GM15510 (cell line): ENCODE data around the gene TMEM40.

Source experiments
- POLR2A ChIP-seq: IDR thresholded peaks from 3 replicates; pipeline ENCODE4 v1.6.1; 2011; ENCODE audit warnings: borderline replicate concordance; ENCODE audit not compliant: insufficient read length; ENCODE audit errors: extremely low read depth

Gene TMEM40

DNA sequence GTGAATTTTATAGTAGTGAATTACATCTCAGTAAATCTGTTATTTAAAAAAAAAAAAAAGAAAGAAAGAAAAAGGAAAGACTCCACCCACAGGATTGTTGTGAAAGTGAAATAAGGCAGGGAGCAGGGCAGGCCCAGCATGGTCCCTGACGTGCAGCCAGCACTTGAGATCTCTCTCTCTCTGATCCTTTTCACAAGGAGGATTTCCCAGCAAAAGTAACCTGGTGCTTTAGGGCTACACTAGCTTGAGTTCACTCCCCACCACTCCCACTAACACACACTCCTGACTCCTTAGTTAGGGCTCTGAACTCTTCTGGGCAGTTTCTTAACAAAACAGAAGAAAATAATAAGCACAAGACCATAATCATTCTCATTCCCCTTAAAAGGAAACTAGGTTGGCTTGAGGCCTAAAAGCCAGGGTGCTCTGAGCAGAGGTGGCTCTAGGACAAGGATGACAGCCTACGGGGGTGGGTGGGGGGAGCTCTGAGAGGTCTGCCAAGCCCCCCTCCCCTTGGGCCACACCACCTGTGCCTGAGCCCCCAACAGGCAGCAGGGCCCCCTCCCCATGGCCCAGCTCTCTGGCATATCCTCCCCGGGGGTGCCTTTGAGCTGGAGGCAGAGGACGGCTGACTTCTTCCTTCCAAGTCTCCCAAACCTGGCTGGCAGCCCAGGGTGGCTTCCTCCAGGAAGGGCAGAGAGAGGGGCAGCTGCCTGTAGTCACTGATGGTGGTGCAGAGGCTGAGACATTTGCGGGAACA lies 856 bp downstream of the TMEM40 start:
- TF ChIP-seq POLR2A = no peak

DNA sequence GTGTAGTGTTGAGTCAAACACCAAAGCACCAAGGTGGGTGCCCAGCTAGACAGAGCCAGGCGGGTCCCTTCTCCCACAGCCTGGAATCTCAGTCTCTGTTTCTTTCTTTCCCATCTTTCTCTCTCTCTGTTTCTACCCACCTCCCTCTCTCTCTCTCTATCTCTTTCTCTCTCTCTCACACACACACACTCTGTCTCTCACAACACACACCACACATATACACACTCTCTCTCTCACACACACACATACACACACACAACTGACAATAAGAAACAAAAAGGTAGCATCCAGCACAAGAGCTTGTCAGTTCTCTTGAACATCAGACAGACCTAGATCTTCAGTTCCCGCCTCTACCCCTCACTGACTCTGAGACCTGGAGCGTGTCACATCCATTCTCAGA lies 2.4 kb downstream of the TMEM40 start:
- TF ChIP-seq POLR2A = no peak

DNA sequence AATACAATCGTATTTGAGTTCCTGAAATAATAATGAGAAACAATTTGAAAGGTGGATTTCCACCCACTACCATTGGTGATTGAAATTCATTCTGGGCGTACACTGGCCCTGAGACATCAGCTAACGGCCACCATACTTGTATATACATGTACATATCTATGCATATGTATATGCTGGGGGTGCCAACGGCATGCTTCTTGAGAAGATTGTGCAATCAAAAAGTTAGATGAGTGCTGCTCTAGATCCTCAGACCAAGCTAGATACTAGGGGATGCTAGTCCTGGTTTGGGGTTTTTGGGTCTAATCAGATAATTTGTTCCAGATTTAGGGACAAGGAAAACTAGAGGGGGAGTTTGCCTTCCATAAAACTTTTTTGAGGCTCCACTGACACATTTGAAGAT lies 2.9 kb downstream of the TMEM40 start:
- no peak for TF ChIP-seq POLR2A

DNA sequence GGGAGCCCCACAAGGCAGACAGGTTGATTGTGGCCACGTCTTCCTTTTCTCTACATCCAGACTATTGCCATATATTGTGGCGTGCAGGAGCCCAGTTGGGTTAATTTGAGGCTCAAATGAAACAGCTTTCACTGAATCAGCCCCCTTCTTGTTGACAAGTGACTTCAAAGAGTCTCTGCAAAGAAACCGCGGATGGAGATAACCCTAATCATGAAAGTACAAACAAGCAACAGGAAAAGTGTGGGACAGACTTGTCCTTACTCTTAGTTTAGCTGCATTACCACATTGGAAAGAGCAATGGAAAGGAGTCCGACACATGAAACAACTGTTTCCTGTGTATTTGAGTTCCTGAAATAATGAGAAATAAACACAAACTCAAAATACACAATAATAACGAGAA lies 3.3 kb downstream of the TMEM40 start:
- no peak for TF ChIP-seq POLR2A

DNA sequence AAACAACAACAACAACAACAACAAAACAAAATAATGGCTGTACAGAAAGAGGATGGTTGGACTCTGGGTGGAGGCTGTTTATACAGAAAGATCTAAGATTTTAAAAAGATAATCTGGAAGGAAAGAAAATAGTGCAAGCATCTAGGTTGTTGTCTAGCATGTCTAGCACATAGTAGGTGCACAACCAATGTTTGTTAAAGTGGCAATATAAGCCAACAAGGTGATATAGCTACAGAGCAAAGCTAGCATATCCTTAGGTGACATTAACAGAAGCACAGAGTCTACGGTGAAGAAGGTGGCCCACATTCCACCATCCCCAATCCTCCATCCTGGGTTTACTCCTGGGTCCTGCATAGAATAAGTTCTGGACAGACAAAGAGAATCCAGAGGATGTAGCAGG lies 4.7 kb downstream of the TMEM40 start:
- TF ChIP-seq POLR2A = no peak

DNA sequence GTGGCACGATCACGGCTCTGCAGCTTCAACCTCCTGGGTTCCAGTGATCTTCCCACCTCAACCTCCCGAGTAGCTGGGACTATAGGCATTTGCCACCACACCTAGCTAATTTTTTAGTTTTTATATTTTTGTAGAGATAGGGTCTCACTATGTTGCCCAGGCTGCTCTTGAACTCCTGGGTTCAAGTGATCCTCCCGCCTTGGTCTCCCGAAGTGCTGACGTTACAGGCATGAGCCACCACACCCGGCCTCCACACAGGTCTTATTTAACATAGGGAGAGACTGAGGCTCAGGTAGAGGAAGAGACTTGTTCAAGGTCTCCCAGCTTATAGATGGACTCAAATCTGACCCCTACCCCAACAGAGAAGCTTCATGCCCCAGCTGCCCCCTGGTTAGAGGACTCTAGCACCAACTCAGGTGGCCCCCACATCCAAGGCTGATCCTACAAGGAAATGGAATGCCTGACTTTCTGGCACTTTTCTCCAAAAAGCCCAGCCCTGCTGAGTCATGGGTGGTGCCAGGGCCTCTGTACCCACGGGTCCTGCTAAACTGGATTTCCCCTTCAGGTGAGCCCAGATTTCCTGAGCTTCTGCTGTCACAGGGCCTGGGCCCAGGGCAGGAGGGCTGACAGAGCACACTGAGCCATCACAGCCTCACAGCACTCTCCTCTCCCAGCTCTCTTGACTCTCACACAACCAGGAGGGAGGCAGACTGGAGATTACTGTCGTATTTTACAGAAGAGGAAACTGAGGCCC lies 5.6 kb downstream of the TMEM40 start:
- TF ChIP-seq POLR2A = no peak

DNA sequence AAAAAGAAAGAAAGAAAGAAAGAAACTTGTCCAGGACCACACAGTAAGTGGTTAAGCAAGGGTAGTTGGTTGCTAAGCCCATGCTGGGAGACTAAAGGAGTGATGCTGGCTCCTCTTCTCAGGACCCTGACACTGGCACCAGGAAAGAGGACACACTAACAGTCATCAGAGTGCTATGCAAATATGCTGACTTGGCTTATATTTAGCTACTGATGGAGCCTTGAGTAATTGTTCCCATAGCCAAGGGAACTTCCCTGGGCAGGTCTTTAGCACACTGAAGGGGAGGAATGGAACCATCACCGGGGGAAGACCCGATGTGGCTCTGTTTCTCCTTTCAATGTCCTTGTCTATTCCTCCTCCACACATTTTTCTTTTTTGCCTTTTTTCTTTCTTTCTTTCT lies 6.2 kb downstream of the TMEM40 start:
- no peak for TF ChIP-seq POLR2A

DNA sequence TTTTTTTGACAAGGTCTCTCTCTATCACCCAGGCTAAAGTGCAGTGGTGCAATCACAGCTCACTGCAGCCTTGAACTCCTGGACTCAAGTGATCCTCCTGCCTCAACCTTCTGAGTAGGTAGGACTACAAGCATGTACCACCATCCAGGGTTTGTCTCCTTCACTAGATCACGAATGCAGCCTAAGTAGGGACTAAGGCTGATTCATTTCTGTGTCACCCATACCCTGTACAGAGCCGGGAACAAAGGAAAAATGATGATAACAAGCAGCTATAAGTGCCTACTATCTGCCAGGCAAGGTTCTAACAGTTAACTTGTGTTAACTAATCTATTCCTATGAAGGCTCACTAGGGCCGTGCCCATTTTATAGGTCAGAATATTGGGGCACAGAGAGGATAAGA lies 7.0 kb downstream of the TMEM40 start:
- TF ChIP-seq POLR2A = no peak

DNA sequence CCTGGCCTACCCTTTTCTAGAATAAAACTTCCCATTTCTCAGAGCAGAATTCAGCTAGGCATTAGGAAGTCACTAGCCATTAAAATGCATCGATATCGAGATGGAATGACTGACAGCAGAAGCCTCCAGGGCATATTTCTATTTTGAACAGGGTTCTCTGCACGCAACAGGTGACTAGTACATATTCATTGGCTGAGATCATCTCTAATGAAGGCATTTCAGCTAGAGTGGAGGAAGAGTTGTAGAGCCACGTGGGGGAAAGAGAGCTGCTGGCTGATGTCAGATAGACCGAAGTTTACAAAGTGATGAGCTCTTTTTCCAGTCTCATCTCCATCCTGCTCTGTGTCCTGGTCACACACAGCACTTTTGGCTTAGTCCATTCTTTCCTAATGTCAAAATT lies 7.5 kb downstream of the TMEM40 start:
- TF ChIP-seq POLR2A = no peak

DNA sequence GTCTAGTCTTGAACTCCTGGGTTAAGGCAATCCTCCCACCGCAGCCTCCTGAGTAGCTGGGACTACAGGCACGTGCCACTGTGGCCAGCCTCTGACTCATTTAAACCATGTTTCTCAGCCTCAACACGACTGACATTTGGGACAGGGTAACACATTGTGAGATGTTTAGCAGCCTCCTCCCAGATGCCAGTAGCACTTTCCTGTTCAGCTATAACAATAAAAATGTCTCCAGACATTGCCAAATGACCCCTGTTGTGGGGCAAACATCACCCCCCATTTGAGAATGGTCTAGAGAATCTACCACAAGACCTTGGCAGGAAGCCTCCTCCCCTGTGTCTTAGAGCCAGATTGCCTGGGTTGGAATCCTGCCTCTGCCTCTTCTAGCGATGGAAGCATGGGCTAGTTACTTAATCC lies 8.4 kb downstream of the TMEM40 start:
- no peak for TF ChIP-seq POLR2A

DNA sequence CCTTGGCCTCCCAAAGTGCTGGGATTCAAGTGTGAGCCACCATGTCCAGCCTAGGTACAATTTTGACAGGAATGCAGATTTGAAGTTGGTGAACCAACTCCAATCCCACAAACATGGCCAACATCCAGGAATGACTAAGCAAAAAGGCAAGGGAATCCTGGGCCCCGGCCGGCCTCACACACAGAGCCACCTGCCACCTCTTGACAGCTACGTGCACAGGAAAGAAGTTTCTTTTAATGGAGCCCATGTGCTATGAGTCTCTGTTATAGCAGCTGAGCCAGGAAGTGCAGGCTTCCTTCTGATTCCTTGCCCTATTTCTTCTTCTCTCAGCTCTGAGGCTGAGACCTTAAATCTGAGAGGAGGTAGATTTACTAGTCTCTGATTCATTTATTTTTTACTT lies 8.8 kb downstream of the TMEM40 start:
- TF ChIP-seq POLR2A = no peak

DNA sequence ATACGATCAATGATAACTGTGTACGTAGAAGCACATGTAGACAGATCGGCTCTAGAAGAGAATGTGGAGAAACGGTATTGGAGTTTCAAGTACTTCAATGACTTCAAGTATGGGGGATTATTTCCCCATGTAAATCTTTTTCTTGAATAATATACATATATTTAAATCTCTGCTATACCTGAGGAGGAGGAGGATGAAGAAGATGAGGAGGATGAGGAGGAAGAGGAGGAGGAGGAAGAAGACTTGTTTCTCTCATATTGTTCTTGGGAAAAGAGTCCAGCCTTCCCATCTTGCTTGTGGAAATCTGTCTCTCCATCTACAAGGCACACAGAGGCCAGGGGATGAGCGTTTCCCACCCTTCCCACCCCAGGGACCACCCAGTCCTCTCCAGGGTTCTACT lies 10.6 kb downstream of the TMEM40 start:
- TF ChIP-seq POLR2A = no peak

DNA sequence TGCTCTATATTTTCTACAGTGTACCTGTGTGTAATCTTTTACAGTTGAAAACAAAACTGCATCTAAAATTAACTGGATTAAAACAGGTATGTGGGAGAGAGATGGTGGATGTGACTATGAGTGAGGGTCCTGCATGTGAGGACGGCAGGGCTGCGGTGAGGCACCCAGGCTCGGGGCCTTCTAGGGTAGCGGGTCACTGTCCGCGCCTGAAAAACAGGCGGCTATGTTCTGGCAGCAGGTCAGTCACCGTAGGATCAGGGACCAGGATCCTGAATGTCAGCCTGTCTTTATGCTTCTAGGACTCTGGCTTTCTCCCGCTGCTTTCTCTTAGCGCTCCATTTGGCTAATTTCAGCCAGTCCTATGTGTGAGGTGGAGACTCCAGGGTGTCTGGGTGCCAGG lies 12.6 kb downstream of the TMEM40 start:
- TF ChIP-seq POLR2A = no peak

DNA sequence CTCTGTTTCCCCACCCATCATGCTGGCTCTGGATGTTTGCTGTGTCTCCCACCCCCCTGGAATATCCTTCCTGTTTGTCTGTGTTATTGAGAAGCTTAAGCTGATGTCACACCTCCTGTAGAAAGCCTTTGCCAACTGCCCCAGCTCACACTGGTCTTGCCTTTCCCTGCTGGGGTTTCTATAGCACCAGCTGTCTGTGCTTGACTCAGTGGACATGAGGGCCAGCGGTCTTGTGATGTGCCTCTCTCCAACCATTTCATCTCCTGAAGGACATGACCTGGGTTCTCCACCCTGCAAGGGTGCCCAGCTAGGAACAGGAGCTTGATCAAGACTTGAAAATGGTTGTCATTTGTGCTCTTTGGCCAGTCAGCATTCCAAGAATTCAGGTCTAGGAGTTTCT lies 14.7 kb downstream of the TMEM40 start:
- no peak for TF ChIP-seq POLR2A

DNA sequence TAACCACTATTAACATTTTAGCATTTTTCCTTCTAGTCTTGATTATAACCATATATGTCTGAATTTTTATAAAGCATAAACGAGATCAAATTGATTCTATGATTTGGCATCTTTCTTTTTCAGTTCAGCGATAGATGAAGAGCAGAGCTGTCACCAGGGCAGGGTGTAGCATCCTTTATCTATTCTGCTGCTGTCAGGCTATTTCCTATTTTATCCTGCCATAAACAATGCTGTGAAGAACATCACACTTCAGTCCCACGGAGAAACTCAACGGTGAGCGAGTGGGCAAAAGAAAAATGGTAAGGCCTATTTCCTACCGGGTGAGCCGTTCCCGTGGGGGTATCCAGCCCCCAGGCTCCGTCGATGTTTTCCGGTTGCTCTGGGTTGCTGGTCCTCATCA lies 15.5 kb downstream of the TMEM40 start:
- no peak for TF ChIP-seq POLR2A
